HEK293 (cell line): Measurements from ENCODE around the gene PINLYP.

Experiments used
- CTCF ChIA-PET: fragments of 350-600 bp; formaldehyde crosslinking; extraction: SDS; loops from one replicate; lab custom pipeline; 2021; ENCODE audit warnings: antibody characterized with exemption; lab: Yijun Ruan, JAX
- POLR2A ChIA-PET: fragments of 300-600 bp; formaldehyde crosslinking; extraction: SDS; loops from one replicate; lab custom pipeline; 2020; ENCODE audit warnings: antibody characterized with exemption, inconsistent platforms; lab: Yijun Ruan, JAX
- H3K27ac ChIP-seq: fragments of 200-500 bp; sonication (Bioruptor generic); 2 replicates; pipeline ENCODE4 v1.5.1; 2014; ENCODE audit warnings: low read depth, low read length, control low read depth, inconsistent platforms; ENCODE audit errors: extremely low read depth
- H3K36me3 ChIP-seq, 2 experiments: fragments of 200-500 bp in 1 of 2; sonication (Bioruptor generic) in 1 of 2; 1 replicate in 1 of 2; 2 replicates in 1 of 2; pipeline ENCODE4 v1.5.1; 2014 to 2017; ENCODE audit warnings: inconsistent platforms in 2 of 2, low read length in 2 of 2; ENCODE audit not compliant: control insufficient read depth in 2 of 2, insufficient read depth in 1 of 2
- H3K4me1 ChIP-seq: fragments of 200-500 bp; sonication (Bioruptor generic); 2 replicates; pipeline ENCODE4 v1.5.1; 2014; ENCODE audit warnings: mild to moderate bottlenecking, low read length, inconsistent platforms; ENCODE audit not compliant: control insufficient read depth, insufficient read depth
- H3K4me3 ChIP-seq: 2 replicates; pipeline ENCODE4 v1.5.1; 2011; ENCODE audit warnings: low read depth, mild to moderate bottlenecking, control low read depth, low read length, moderate library complexity
- H3K9me3 ChIP-seq: fragments of 200-500 bp; sonication (Bioruptor generic); 2 replicates; pipeline ENCODE4 v1.5.1; 2014; ENCODE audit warnings: low read depth, low read length, inconsistent platforms; ENCODE audit not compliant: control insufficient read depth, insufficient read depth
- GLIS1 ChIP-seq: fragments of 450-650 bp; formaldehyde crosslinking; IDR thresholded peaks from 2 replicates; pipeline ENCODE4 v1.5.1; 2016; ENCODE audit warnings: missing biosample characterization, missing genetic modification characterization
- HOXC10 ChIP-seq: sonication (generic); formaldehyde crosslinking; IDR thresholded peaks from 2 replicates; pipeline ENCODE4 v1.8.1; 2023; ENCODE audit warnings: mild to moderate bottlenecking, missing genetic modification reagents
- REPIN1 ChIP-seq: fragments of 450-650 bp; formaldehyde crosslinking; IDR thresholded peaks from 2 replicates; pipeline ENCODE4 v1.5.1; 2017; ENCODE audit warnings: missing biosample characterization, missing genetic modification characterization, low read depth
- ZFHX2 ChIP-seq: fragments of 450-650 bp; formaldehyde crosslinking; conservative IDR thresholded peaks from 2 replicates; pipeline ENCODE4 v1.5.1; 2016; ENCODE audit warnings: missing biosample characterization, missing genetic modification characterization
- ZNF112 ChIP-seq: fragments of 450-650 bp; formaldehyde crosslinking; IDR thresholded peaks from 2 replicates; pipeline ENCODE4 v1.5.0; 2017; ENCODE audit warnings: missing biosample characterization, missing genetic modification characterization
- ZNF114 ChIP-seq: fragments of 450-650 bp; formaldehyde crosslinking; IDR thresholded peaks from 2 replicates; pipeline ENCODE4 v1.5.0; 2017; ENCODE audit warnings: missing biosample characterization, missing genetic modification characterization
- ZNF266 ChIP-seq: fragments of 450-650 bp; formaldehyde crosslinking; IDR thresholded peaks from 2 replicates; pipeline ENCODE4 v1.5.1; 2016; ENCODE audit warnings: missing biosample characterization, missing genetic modification characterization, low read depth
- ZNF280C ChIP-seq: fragments of 450-650 bp; formaldehyde crosslinking; IDR thresholded peaks from 2 replicates; pipeline ENCODE4 v1.5.1; 2016; ENCODE audit warnings: missing biosample characterization, missing genetic modification characterization
- ZNF302 ChIP-seq: fragments of 450-650 bp; formaldehyde crosslinking; IDR thresholded peaks from 2 replicates; pipeline ENCODE4 v1.5.1; 2016; ENCODE audit warnings: missing biosample characterization, missing genetic modification characterization, low read depth
- ZNF488 ChIP-seq: fragments of 450-650 bp; formaldehyde crosslinking; IDR thresholded peaks from 2 replicates; pipeline ENCODE4 v1.5.1; 2016; ENCODE audit warnings: missing biosample characterization, missing genetic modification characterization
- ZNF548 ChIP-seq: fragments of 450-650 bp; formaldehyde crosslinking; IDR thresholded peaks from 2 replicates; pipeline ENCODE4 v1.5.1; 2016; ENCODE audit warnings: missing biosample characterization, missing genetic modification characterization
- ZNF549 ChIP-seq: fragments of 450-650 bp; IDR thresholded peaks from 2 replicates; pipeline ENCODE4 v1.5.1; 2018; ENCODE audit warnings: missing biosample characterization, missing genetic modification characterization, mild to moderate bottlenecking, inconsistent platforms, moderate library complexity
- ZNF600 ChIP-seq: fragments of 450-650 bp; formaldehyde crosslinking; IDR thresholded peaks from 2 replicates; pipeline ENCODE4 v1.5.1; 2016; ENCODE audit warnings: missing biosample characterization, missing genetic modification characterization
- ZNF626 ChIP-seq: fragments of 450-650 bp; sonication (Bioruptor Pico); formaldehyde crosslinking; IDR thresholded peaks from 2 replicates; pipeline ENCODE4 v1.5.1; 2018; ENCODE audit warnings: missing biosample characterization, missing genetic modification characterization, inconsistent platforms
- ZNF629 ChIP-seq: fragments of 450-650 bp; formaldehyde crosslinking; IDR thresholded peaks from 2 replicates; pipeline ENCODE4 v1.5.1; 2017; ENCODE audit warnings: missing biosample characterization, missing genetic modification characterization
- ZNF660 ChIP-seq: fragments of 450-650 bp; IDR thresholded peaks from 2 replicates; pipeline ENCODE4 v1.5.1; 2018; ENCODE audit warnings: missing biosample characterization, mild to moderate bottlenecking, missing genetic modification characterization
- ZNF747 ChIP-seq: fragments of 450-650 bp; formaldehyde crosslinking; IDR thresholded peaks from 2 replicates; pipeline ENCODE4 v1.5.1; 2016; ENCODE audit warnings: missing biosample characterization, missing genetic modification characterization
- ZNF785 ChIP-seq: fragments of 450-650 bp; formaldehyde crosslinking; IDR thresholded peaks from 2 replicates; pipeline ENCODE4 v1.5.1; 2016; ENCODE audit warnings: missing biosample characterization, missing genetic modification characterization
- TF ChIP-seq, protein P1 (sequence below): IDR thresholded peaks from 2 replicates; pipeline ENCODE4 v1.6.1; 2011; ENCODE audit warnings: mild to moderate bottlenecking, low read depth, low read length, borderline replicate concordance
- TF ChIP-seq, protein P2 (sequence below): fragments of 450-650 bp; formaldehyde crosslinking; IDR thresholded peaks from 2 replicates; pipeline ENCODE4 v1.5.1; 2016; ENCODE audit warnings: missing biosample characterization, missing genetic modification characterization
- TF ChIP-seq, protein P3 (sequence below): fragments of 450-650 bp; formaldehyde crosslinking; IDR thresholded peaks from 2 replicates; pipeline ENCODE4 v1.5.1; 2016; ENCODE audit warnings: missing biosample characterization, missing genetic modification characterization
- TF ChIP-seq, protein P4 (sequence below): fragments of 450-650 bp; formaldehyde crosslinking; IDR thresholded peaks from 2 replicates; pipeline ENCODE4 v1.5.1; 2016; ENCODE audit warnings: missing biosample characterization, missing genetic modification characterization

Gene PINLYP

DNA sequence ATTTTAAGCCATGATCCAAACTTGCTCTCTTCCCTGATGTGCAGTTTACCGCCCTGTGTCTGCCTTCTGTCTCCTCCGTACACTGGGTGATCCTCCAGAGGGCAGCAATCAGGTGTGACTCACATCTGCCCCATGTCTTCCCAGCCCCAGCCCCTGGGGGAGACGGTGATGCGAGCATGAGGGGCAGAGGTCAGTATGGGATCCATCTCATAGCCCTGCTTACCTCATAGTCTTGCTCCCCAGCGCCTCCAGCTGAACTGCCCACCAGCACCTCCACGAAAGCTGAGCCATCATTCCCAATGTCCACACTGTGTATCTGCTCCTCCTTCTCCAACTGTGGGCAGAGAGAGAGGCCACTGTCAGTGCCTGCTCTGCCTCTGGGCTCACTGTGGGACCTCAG lies 14.9 kb upstream of the PINLYP start:
- Histone ChIP-seq H3K9me3 (no peaks in the 10 kb centered on the region; the same call in 1 of the 2 replicates), H3K27ac (peak overlapping the region; percentile 11; the same call in 1 of the 2 replicates), H3K36me3 (peaks cover 56 to 91% of the 10 kb centered on the region in 2 experiments), H3K4me3 (no peak overlapping the region), H3K4me1 (no peaks in the 10 kb centered on the region; the same call in 1 of the 2 replicates)
- CTCF ChIA-PET: interaction anchor here (0.7 to 1.7 kb wide), 6 partner anchors 12 to 192 kb away, joined by 3 to 9 read pairs (median 4); no protein-coding TSS in a partner anchor
- POLR2A ChIA-PET: interaction anchor here (0.5 kb wide), 1 partner anchor 24 kb away, joined by 3 read pairs; no protein-coding TSS in a partner anchor
- TF ChIP-seq ZNF488 (tag by site-specific recombination) (no peak), ZNF600 (tag by site-specific recombination) (peak; percentile 66; the same call in 1 of the 2 replicates), GLIS1 (tag by site-specific recombination) (peak; percentile 76), ZNF626 (tag by site-specific recombination) (no peak), ZNF747 (tag by site-specific recombination) (no peak), ZNF549 (tag by site-specific recombination) (no peak), ZNF266 (no peak), HOXC10 (no peak), ZNF629 (peak; percentile 84), ZFHX2 (tag by site-specific recombination) (peak; percentile 51), ZNF785 (tag by site-specific recombination) (no peak), REPIN1 (tag by site-specific recombination) (no peak), ZNF548 (tag by site-specific recombination) (no peak), ZNF660 (tag by site-specific recombination) (no peak), ZNF302 (tag by site-specific recombination) (no peak), ZNF280C (tag by site-specific recombination) (no peak), ZNF112 (tag by site-specific recombination) (no peak), ZNF114 (tag by site-specific recombination) (no peak)
- TF ChIP-seq, protein P1, sequence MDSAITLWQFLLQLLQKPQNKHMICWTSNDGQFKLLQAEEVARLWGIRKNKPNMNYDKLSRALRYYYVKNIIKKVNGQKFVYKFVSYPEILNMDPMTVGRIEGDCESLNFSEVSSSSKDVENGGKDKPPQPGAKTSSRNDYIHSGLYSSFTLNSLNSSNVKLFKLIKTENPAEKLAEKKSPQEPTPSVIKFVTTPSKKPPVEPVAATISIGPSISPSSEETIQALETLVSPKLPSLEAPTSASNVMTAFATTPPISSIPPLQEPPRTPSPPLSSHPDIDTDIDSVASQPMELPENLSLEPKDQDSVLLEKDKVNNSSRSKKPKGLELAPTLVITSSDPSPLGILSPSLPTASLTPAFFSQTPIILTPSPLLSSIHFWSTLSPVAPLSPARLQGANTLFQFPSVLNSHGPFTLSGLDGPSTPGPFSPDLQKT: no peak
- TF ChIP-seq, protein P2, sequence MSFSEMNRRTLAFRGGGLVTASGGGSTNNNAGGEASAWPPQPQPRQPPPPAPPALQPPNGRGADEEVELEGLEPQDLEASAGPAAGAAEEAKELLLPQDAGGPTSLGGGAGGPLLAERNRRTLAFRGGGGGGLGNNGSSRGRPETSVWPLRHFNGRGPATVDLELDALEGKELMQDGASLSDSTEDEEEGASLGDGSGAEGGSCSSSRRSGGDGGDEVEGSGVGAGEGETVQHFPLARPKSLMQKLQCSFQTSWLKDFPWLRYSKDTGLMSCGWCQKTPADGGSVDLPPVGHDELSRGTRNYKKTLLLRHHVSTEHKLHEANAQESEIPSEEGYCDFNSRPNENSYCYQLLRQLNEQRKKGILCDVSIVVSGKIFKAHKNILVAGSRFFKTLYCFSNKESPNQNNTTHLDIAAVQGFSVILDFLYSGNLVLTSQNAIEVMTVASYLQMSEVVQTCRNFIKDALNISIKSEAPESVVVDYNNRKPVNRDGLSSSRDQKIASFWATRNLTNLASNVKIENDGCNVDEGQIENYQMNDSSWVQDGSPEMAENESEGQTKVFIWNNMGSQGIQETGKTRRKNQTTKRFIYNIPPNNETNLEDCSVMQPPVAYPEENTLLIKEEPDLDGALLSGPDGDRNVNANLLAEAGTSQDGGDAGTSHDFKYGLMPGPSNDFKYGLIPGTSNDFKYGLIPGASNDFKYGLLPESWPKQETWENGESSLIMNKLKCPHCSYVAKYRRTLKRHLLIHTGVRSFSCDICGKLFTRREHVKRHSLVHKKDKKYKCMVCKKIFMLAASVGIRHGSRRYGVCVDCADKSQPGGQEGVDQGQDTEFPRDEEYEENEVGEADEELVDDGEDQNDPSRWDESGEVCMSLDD (tag by site-specific recombination): no peak
- TF ChIP-seq, protein P3, sequence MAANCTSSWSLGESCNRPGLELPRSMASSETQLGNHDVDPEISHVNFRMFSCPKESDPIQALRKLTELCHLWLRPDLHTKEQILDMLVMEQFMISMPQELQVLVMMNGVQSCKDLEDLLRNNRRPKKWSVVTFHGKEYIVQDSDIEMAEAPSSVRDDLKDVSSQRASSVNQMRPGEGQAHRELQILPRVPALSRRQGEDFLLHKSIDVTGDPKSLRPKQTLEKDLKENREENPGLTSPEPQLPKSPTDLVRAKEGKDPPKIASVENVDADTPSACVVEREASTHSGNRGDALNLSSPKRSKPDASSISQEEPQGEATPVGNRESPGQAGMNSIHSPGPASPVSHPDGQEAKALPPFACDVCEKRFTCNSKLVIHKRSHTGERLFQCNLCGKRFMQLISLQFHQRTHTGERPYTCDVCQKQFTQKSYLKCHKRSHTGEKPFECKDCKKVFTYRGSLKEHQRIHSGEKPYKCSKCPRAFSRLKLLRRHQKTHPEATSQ (tag by site-specific recombination): no peak
- TF ChIP-seq, protein P4, sequence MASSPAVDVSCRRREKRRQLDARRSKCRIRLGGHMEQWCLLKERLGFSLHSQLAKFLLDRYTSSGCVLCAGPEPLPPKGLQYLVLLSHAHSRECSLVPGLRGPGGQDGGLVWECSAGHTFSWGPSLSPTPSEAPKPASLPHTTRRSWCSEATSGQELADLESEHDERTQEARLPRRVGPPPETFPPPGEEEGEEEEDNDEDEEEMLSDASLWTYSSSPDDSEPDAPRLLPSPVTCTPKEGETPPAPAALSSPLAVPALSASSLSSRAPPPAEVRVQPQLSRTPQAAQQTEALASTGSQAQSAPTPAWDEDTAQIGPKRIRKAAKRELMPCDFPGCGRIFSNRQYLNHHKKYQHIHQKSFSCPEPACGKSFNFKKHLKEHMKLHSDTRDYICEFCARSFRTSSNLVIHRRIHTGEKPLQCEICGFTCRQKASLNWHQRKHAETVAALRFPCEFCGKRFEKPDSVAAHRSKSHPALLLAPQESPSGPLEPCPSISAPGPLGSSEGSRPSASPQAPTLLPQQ: no peak
